HCT116 (cell line): ENCODE data around the gene HDAC2. TPM values are rescaled to one million over a fixed set of nuclear protein-coding genes. Genes with fewer than 3 reads are reported as not detected.

Experiments used
- ATAC-seq: fragments of 200-7000 bp; cut with Tn5 transposase; 2 replicates; pipeline ENCODE4 v1.9.1; 2020; ENCODE audit warnings: mild to moderate bottlenecking, moderate library complexity
- BruUV-seq: library from RNA; stranded (reverse); fragments of 400-500 nt; replicated peaks from 2 replicates; lab custom pipeline; 2021; lab: Mats Ljungman, UMichigan
- CTCF ChIA-PET: fragments of 300-600 bp; sonication (Branson Sonifier 250); formaldehyde crosslinking; loops from one replicate; lab custom pipeline; 2021; ENCODE audit warnings: antibody characterized with exemption; lab: Charles Lee
- POLR2A ChIA-PET: fragments of 300-600, 350-600 bp; sonication (Branson Sonifier 250); formaldehyde crosslinking; loops from one replicate; lab custom pipeline; 2021; ENCODE audit warnings: antibody characterized with exemption; lab: Charles Lee
- RAD21 ChIA-PET, 2 experiments: fragments of 300-600 bp; sonication (Branson Sonifier 250); formaldehyde crosslinking; loops; one replicate each; lab custom pipeline; 2023; ENCODE audit warnings: low total read pairs in 2 of 2; ENCODE audit not compliant: uncharacterized antibody in 2 of 2, unreplicated experiment in 2 of 2, low non-redundant PET in 1 of 2; lab: Charles Lee
- DNase-seq: peaks from one replicate; pipeline ENCODE4 v3.0.0-alpha.2; 2010; ENCODE audit warnings: low read depth, low spot score
- H2AFZ ChIP-seq: fragments of 200-600 bp; shearing (Covaris generic), sonication (generic); 2 replicates; pipeline ENCODE4 v1.6.1; 2017; ENCODE audit warnings: low read depth, mixed run types, mixed read lengths, antibody characterized with exemption, low read length; ENCODE audit not compliant: poor library complexity, severe bottlenecking
- H3K27ac ChIP-seq: 2 replicates; pipeline ENCODE4 v1.5.1; 2012; ENCODE audit warnings: low read depth, low read length
- H3K27me3 ChIP-seq: fragments of 200-600 bp; sonication (generic); 2 replicates; pipeline ENCODE4 v1.6.1; 2016; ENCODE audit warnings: mixed run types, low read length, mixed read lengths; ENCODE audit not compliant: insufficient read depth
- H3K36me3 ChIP-seq, 2 experiments: fragments of 200-500 bp in 1 of 2; fragments of 200-600 bp in 1 of 2; sonication (Bioruptor generic) in 1 of 2; sonication (generic) in 1 of 2; 2 replicates each; pipeline versions ENCODE4 v1.5.1 to v1.6.1; 2014 to 2016; ENCODE audit warnings: low read length in 2 of 2, inconsistent platforms in 1 of 2, mixed read lengths in 1 of 2, mixed run types in 1 of 2; ENCODE audit not compliant: insufficient read depth in 2 of 2, control insufficient read depth in 1 of 2
- H3K4me1 ChIP-seq, 2 experiments: fragments of 200-600 bp in 1 of 2; sonication (generic) in 1 of 2; 2 replicates each; pipeline versions ENCODE4 v1.5.1 to v1.6.1; 2012 to 2017; ENCODE audit warnings: low read length in 2 of 2, inconsistent platforms in 1 of 2, mild to moderate bottlenecking in 1 of 2, mixed read lengths in 1 of 2, mixed run types in 1 of 2, moderate library complexity in 1 of 2; ENCODE audit not compliant: insufficient read depth in 2 of 2, control insufficient read depth in 1 of 2
- H3K4me2 ChIP-seq: fragments of 200-600 bp; sonication (generic); 2 replicates; pipeline ENCODE4 v1.6.1; 2017; ENCODE audit warnings: mixed run types, low read length, mixed read lengths
- H3K4me3 ChIP-seq, 2 experiments: fragments of 200-600 bp in 1 of 2; sonication (generic) in 1 of 2; replicated peaks in 1 of 2; 2 replicates each; pipeline ENCODE4 v1.5.1; 2011 to 2016; ENCODE audit warnings: low read length in 2 of 2, control low read depth in 1 of 2, low read depth in 1 of 2, mild to moderate bottlenecking in 1 of 2, mixed read lengths in 1 of 2, mixed run types in 1 of 2
- H3K79me2 ChIP-seq: fragments of 200-600 bp; sonication (generic); 2 replicates; pipeline ENCODE4 v1.6.1; 2017; ENCODE audit warnings: mild to moderate bottlenecking, mixed run types, low read length, moderate library complexity, mixed read lengths; ENCODE audit not compliant: insufficient read depth
- H3K9ac ChIP-seq: fragments of 200-600 bp; sonication (generic); 2 replicates; pipeline ENCODE4 v1.6.1; 2016; ENCODE audit warnings: low read length, mixed read lengths
- H3K9me2 ChIP-seq: fragments of 200-600 bp; sonication (generic), shearing (Covaris generic); 2 replicates; pipeline ENCODE4 v1.6.1; 2017; ENCODE audit warnings: mixed run types, mild to moderate bottlenecking, moderate library complexity; ENCODE audit not compliant: insufficient read depth
- H3K9me3 ChIP-seq, 2 experiments: fragments of 200-500 bp in 1 of 2; fragments of 200-600 bp in 1 of 2; sonication (Bioruptor generic) in 1 of 2; sonication (generic) in 1 of 2; 2 replicates each; pipeline ENCODE4 v1.6.1; 2014 to 2017; ENCODE audit warnings: low read length in 2 of 2, mixed read lengths in 2 of 2, inconsistent platforms in 1 of 2, low read depth in 1 of 2, mild to moderate bottlenecking in 1 of 2, mixed run types in 1 of 2, moderate library complexity in 1 of 2; ENCODE audit not compliant: control insufficient read depth in 1 of 2, insufficient read depth in 1 of 2
- H4K20me1 ChIP-seq: fragments of 200-600 bp; sonication (generic), shearing (Covaris generic); 2 replicates; pipeline ENCODE4 v1.6.1; 2017; ENCODE audit warnings: mixed run types, mild to moderate bottlenecking, moderate library complexity; ENCODE audit not compliant: insufficient read depth
- CEBPB ChIP-seq: IDR thresholded peaks from 2 replicates; pipeline ENCODE4 v1.6.1; 2012; ENCODE audit warnings: low read depth
- EGR1 ChIP-seq: IDR thresholded peaks from 2 replicates; pipeline ENCODE4 v1.6.1; 2012; ENCODE audit warnings: low read depth
- ELF1 ChIP-seq: IDR thresholded peaks from 2 replicates; pipeline ENCODE4 v1.6.1; 2012; ENCODE audit warnings: low read depth, borderline replicate concordance
- EZH2phosphoT487 ChIP-seq: fragments of 200-600 bp; IDR thresholded peaks from 2 replicates; pipeline ENCODE4 v1.6.1; 2018; ENCODE audit warnings: antibody characterized with exemption, borderline replicate concordance
- FOSL1 ChIP-seq: IDR thresholded peaks from 2 replicates; pipeline ENCODE4 v1.6.1; 2012; ENCODE audit warnings: low read depth
- POLR2AphosphoS5 ChIP-seq: IDR thresholded peaks from 2 replicates; pipeline ENCODE4 v1.6.1; 2011; ENCODE audit warnings: mild to moderate bottlenecking, low read depth, low read length, moderate library complexity
- RAD21 ChIP-seq: IDR thresholded peaks from 2 replicates; pipeline ENCODE4 v1.6.1; 2012; ENCODE audit warnings: low read depth, mild to moderate bottlenecking
- SIN3A ChIP-seq: IDR thresholded peaks from 2 replicates; pipeline ENCODE4 v1.6.1; 2012; ENCODE audit warnings: low read depth
- YY1 ChIP-seq: IDR thresholded peaks from 2 replicates; pipeline ENCODE4 v1.6.1; 2011; ENCODE audit warnings: low read length, low read depth, moderate library complexity, mild to moderate bottlenecking; ENCODE audit not compliant: insufficient replicate concordance; ENCODE audit errors: extremely low read depth
- ZFX ChIP-seq: fragments of 450-650 bp; IDR thresholded peaks from 2 replicates; pipeline ENCODE4 v1.6.1; 2017
- ZNF274 ChIP-seq: fragments of 200-500 bp; sonication (Bioruptor generic); IDR thresholded peaks from 2 replicates; pipeline ENCODE4 v1.6.1; 2014; ENCODE audit warnings: mild to moderate bottlenecking, low read depth, low read length, inconsistent platforms
- intact Hi-C: fragments of 100-400 bp; cut with micrococcal nuclease; formaldehyde crosslinking; loops from 2 replicates; pipeline ENCODE4 v1.10.0; 2022
- total RNA-seq: library from RNA; stranded (reverse); gene quantifications from one replicate; pipeline ENCODE4 v1.2.1, GENCODE V29; 2021; ENCODE audit not compliant: unreplicated experiment
- TF ChIP-seq, protein P1 (sequence below): IDR thresholded peaks from 2 replicates; pipeline ENCODE4 v1.6.1; 2012; ENCODE audit warnings: low read depth
- TF ChIP-seq, protein P2 (sequence below): IDR thresholded peaks from 2 replicates; pipeline ENCODE4 v1.6.1; 2012

Gene HDAC2
- total RNA-seq, 1 experiment from 2014 or later = 153 TPM

DNA sequence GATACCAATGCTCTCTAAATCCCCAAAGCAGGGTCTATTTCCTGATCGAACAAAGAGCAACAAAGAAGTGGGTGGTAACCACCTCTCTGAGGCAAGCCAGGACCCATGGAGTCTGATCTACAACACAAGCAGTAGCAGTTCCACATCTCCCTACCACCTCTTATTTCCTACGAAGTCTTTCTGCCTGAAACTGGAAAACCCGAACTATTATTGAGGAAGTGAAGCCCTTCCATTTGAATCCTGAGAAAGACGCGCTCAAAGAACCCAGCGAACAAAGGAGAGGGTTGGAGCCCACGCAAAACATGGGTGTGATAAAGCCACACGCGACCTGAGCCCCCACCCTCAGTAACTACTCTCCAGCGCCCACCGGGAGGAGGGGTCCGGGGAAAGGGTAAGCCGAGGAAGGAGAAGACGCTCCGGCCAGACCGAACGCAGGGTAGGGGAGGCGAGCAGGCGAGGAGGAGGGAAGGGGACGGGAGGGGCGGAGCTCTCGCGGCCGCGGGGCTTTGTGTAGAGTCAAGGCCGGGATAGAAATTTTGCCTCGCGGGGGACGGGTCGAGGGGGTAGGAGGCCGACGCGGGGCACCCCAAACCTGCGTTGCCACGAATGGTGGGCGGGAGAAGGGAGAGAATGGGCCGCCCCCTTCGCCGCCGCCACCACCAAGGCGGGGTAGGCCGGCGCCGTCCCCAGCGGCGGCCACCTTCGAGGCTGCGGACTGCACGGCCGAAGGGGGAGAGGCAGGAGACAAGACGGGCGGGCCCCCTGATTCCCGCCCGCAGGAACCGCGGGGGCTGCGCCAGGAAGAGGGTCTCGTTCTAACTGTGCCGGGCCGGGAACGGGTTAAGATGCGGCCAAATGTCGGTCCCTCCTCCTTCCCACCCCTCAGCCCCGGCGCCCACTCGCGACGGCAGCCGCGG, 802 bp downstream of the HDAC2 start:
- Histone ChIP-seq H3K9ac (peak overlapping the region; percentile 93), H3K9me2 (no peaks in the 10 kb centered on the region), H3K36me3 (no peaks in the 10 kb centered on the region), H3K79me2 (peaks cover 59% of the 10 kb centered on the region), H3K4me2 (peak overlapping the region; percentile 86), H3K4me1 (peaks cover 3 to 24% of the 10 kb centered on the region in 2 experiments; a peak in 3 of 4 replicates), H3K27ac (peak overlapping the region; percentile 90), H2AFZ (no peak overlapping the region), H3K4me3 (peak overlapping the region; percentile 74 to 93), H3K9me3 (no peaks in the 10 kb centered on the region), H4K20me1 (peaks cover 28% of the 10 kb centered on the region; the same call in 1 of the 2 replicates), H3K27me3 (no peaks in the 10 kb centered on the region)
- no TSS peak for BruUV-seq
- RAD21 ChIA-PET = no interaction called here
- TF ChIP-seq YY1 (no peak), ZFX (peak; percentile 76; the same call in 1 of the 2 replicates)
- DNase-seq (no peak), ATAC-seq (peak; percentile 66)
- intact Hi-C loops = loop anchor here (2.0 kb wide), 1 partner anchor 51 kb away; no protein-coding TSS in a partner anchor
- POLR2A ChIA-PET = no interaction called here
- CTCF ChIA-PET = no interaction called here

DNA sequence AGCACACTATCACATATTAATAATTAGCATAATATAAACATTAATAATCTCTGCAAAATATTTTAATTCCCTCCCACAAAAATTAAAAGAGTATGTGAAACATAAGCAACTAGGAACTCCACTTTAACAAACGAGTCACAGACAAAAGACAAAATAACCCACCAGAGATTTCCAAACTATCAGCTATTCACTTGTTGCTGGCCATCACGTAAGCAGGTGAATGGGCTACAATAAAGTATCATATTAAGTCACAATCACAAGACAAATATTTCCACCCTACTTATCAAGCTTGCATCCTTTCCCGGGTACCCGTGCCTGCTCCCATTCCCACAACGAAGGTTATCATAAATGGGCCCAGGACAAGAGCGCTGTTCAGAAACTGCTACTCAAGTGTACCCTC, 2.5 kb downstream of the HDAC2 start:
- Histone ChIP-seq H3K9me2 (no peaks in the 10 kb centered on the region), H3K4me3 (no peak overlapping the region), H3K9ac (no peak overlapping the region), H2AFZ (no peak overlapping the region), H3K4me1 (peaks cover 3 to 24% of the 10 kb centered on the region in 2 experiments; a peak in 3 of 4 replicates), H3K36me3 (no peaks in the 10 kb centered on the region), H3K4me2 (peak overlapping the region; percentile 86), H3K27ac (no peak overlapping the region), H3K27me3 (no peaks in the 10 kb centered on the region), H4K20me1 (peaks cover 41% of the 10 kb centered on the region; the same call in 1 of the 2 replicates), H3K9me3 (no peaks in the 10 kb centered on the region), H3K79me2 (peaks cover 75% of the 10 kb centered on the region)
- DNase-seq = no peak
- TF ChIP-seq FOSL1 (no peak), EGR1 (no peak), RAD21 (no peak), ZNF274 (no peak), ELF1 (no peak), EZH2phosphoT487 (no peak), CEBPB (no peak), POLR2AphosphoS5 (no peak), ZFX (no peak), SIN3A (no peak)
- TF ChIP-seq, protein P1, sequence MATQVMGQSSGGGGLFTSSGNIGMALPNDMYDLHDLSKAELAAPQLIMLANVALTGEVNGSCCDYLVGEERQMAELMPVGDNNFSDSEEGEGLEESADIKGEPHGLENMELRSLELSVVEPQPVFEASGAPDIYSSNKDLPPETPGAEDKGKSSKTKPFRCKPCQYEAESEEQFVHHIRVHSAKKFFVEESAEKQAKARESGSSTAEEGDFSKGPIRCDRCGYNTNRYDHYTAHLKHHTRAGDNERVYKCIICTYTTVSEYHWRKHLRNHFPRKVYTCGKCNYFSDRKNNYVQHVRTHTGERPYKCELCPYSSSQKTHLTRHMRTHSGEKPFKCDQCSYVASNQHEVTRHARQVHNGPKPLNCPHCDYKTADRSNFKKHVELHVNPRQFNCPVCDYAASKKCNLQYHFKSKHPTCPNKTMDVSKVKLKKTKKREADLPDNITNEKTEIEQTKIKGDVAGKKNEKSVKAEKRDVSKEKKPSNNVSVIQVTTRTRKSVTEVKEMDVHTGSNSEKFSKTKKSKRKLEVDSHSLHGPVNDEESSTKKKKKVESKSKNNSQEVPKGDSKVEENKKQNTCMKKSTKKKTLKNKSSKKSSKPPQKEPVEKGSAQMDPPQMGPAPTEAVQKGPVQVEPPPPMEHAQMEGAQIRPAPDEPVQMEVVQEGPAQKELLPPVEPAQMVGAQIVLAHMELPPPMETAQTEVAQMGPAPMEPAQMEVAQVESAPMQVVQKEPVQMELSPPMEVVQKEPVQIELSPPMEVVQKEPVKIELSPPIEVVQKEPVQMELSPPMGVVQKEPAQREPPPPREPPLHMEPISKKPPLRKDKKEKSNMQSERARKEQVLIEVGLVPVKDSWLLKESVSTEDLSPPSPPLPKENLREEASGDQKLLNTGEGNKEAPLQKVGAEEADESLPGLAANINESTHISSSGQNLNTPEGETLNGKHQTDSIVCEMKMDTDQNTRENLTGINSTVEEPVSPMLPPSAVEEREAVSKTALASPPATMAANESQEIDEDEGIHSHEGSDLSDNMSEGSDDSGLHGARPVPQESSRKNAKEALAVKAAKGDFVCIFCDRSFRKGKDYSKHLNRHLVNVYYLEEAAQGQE = no peak
- TF ChIP-seq, protein P2, sequence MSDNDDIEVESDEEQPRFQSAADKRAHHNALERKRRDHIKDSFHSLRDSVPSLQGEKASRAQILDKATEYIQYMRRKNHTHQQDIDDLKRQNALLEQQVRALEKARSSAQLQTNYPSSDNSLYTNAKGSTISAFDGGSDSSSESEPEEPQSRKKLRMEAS = no peak
- ChIA-PET POLR2A (no interaction called here), CTCF (interaction anchor here (1.5 kb wide), 1 partner anchor 12 kb away, joined by 4 read pairs; no protein-coding TSS in a partner anchor), RAD21 (no interaction called here)
- no peak for ATAC-seq
- intact Hi-C loops = no loop called here
- no TSS peak for BruUV-seq
